Measurements from ENCODE around the gene LOXL4.

Gene LOXL4

GRCh38 chr10:98294270-98294627 is 26.3 kb upstream of the LOXL4 start:
- DNase-seq (ENCODE audit: low spot score), result no peak

- no peak for DNase-seq (ENCODE audit: low spot score)
Observed at GRCh38 chr10:98293550-98294269, 25.7 kb upstream of the LOXL4 start.

GRCh38 chr10:98292971-98293370 is 25.0 kb upstream of the LOXL4 start:
- DNase-seq (ENCODE audit: low spot score), result no peak

- DNase-seq (ENCODE audit: low spot score), result no peak
Observed at GRCh38 chr10:98289802-98290209, 21.8 kb upstream of the LOXL4 start.

- DNase-seq (ENCODE audit: low spot score), result no peak
Observed at GRCh38 chr10:98287321-98287720, 19.3 kb upstream of the LOXL4 start.

GRCh38 chr10:98286419-98286818 is 18.4 kb upstream of the LOXL4 start:
- DNase-seq (ENCODE audit: low spot score), result no peak

GRCh38 chr10:98285416-98285815 is 17.4 kb upstream of the LOXL4 start:
- DNase-seq (ENCODE audit: low spot score), result no peak

- no peak for DNase-seq (ENCODE audit: low spot score)
Observed at GRCh38 chr10:98276311-98276710, 8.3 kb upstream of the LOXL4 start.

- DNase-seq (ENCODE audit: low spot score), result no peak
Observed at GRCh38 chr10:98274562-98274961, 6.6 kb upstream of the LOXL4 start.

- no peak for DNase-seq (ENCODE audit: low spot score)
Observed at GRCh38 chr10:98273057-98273850, 5.3 kb upstream of the LOXL4 start.

GRCh38 chr10:98272656-98273055 is 4.7 kb upstream of the LOXL4 start:
- no peak for DNase-seq (ENCODE audit: low spot score)

GRCh38 chr10:98272245-98272644 is 4.3 kb upstream of the LOXL4 start:
- no peak for DNase-seq (ENCODE audit: low spot score)

- DNase-seq (ENCODE audit: low spot score), result no peak
Observed at GRCh38 chr10:98270786-98271185, 2.8 kb upstream of the LOXL4 start.

GRCh38 chr10:98270073-98270740 is 2.2 kb upstream of the LOXL4 start:
- DNase-seq (ENCODE audit: low spot score), result no peak

- DNase-seq (ENCODE audit: low spot score), result no peak
Observed at GRCh38 chr10:98269435-98269912, 1.5 kb upstream of the LOXL4 start.

GRCh38 chr10:98268694-98269431 is 869 bp upstream of the LOXL4 start:
- DNase-seq (ENCODE audit: low spot score), result no peak

GRCh38 chr10:98267069-98267893 is 713 bp downstream of the LOXL4 start:
- no peak for DNase-seq (ENCODE audit: low spot score)

- DNase-seq (ENCODE audit: low spot score), result no peak
Observed at GRCh38 chr10:98266647-98267046, 1.3 kb downstream of the LOXL4 start.

GRCh38 chr10:98265403-98266378 is 2.3 kb downstream of the LOXL4 start:
- no peak for DNase-seq (ENCODE audit: low spot score)

All from putamen (tissue), 1 donor.